DND-41 (cell line): ENCODE results near the gene DGKI.

Source experiments
- CTCF ChIP-seq: IDR thresholded peaks from 2 replicates; pipeline ENCODE4 v1.5.1; 2012; ENCODE audit warnings: borderline replicate concordance, low read length, moderate library complexity, mild to moderate bottlenecking; ENCODE audit not compliant: poor library complexity, severe bottlenecking; ENCODE audit errors: extremely low read depth
- EZH2 ChIP-seq: IDR thresholded peaks from 3 replicates; pipeline ENCODE4 v1.6.1; 2012; ENCODE audit warnings: borderline replicate concordance, low read depth, mild to moderate bottlenecking, moderate library complexity, low read length, inconsistent platforms; ENCODE audit not compliant: severe bottlenecking

GRCh38 chr7:137828456-137828855 is 18.3 kb downstream of the DGKI start:
- no peak for TF ChIP-seq CTCF
- no peak for TF ChIP-seq EZH2
